ENCODE measurements around the gene KRT86. TPM values are rescaled to one million over a fixed set of nuclear protein-coding genes. Genes with fewer than 3 reads are reported as not detected.
A peak's percentile ranks its signal among the peaks of the same experiment; 100 is the strongest.

KRT86 gene
- total RNA-seq, 1 donor from 2014 or later = 0.16 TPM

DNA sequence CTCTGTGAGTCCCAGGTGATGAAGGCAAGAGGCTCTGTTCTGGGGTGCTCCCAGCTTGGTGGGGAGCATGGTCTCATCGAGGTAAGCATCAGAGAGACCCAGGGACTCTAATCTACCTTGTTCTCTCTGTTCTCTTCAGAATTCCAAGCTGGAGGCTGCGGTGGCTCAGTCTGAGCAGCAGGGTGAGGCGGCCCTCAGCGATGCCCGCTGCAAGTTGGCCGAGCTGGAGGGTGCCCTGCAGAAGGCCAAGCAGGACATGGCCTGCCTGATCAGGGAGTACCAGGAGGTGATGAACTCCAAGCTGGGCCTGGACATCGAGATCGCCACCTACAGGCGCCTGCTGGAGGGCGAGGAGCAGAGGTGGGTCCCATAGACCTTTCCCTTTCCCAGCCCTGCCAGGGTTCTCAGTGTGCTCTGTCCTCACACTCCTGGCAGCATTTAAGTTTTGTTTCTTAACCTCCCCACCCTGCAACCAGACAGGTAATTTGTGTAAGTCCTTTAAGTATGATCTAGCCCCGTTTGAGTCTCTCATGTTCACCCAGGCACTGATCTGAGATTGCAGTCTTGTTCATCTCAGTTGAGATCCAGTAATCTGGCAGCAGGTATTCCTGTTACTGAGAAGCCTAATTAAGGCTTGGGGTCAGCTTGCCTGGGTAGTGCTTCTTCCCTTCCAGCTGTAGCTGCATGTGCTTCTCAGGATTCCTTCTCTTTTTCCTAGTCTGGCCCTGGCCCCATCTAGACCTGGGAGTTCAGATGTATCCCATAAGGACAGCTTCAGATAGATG lies 31.7 kb downstream of the KRT86 start:
- Mint-ChIP-seq H3K4me1 (peaks cover 10% of the 10 kb centered on the region), H3K36me3 (no peaks in the 10 kb centered on the region), H3K27me3 (ENCODE audit: low read depth) (peaks cover 68% of the 10 kb centered on the region), H3K4me3 (no peak overlapping the region), H3K9me3 (no peaks in the 10 kb centered on the region), H3K27ac (no peak overlapping the region)
- peak in 1 of 2 experiments; percentile 4 for DNase-seq (ENCODE audit: low spot score in 2 of 2, unreplicated experiment in 2 of 2)
- TF ChIP-seq, protein P1, sequence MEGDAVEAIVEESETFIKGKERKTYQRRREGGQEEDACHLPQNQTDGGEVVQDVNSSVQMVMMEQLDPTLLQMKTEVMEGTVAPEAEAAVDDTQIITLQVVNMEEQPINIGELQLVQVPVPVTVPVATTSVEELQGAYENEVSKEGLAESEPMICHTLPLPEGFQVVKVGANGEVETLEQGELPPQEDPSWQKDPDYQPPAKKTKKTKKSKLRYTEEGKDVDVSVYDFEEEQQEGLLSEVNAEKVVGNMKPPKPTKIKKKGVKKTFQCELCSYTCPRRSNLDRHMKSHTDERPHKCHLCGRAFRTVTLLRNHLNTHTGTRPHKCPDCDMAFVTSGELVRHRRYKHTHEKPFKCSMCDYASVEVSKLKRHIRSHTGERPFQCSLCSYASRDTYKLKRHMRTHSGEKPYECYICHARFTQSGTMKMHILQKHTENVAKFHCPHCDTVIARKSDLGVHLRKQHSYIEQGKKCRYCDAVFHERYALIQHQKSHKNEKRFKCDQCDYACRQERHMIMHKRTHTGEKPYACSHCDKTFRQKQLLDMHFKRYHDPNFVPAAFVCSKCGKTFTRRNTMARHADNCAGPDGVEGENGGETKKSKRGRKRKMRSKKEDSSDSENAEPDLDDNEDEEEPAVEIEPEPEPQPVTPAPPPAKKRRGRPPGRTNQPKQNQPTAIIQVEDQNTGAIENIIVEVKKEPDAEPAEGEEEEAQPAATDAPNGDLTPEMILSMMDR (IDR thresholded peaks at IDR 0.05; ENCODE audit: unreplicated experiment) = no peak

- no peak for DNase-seq (ENCODE audit: low spot score in 2 of 2, unreplicated experiment in 2 of 2)
- TF ChIP-seq, protein P1 (IDR thresholded peaks at IDR 0.05; ENCODE audit: unreplicated experiment) = no peak
- H3K36me3 Mint-ChIP-seq = no peaks in the 10 kb centered on the region
- H3K4me3 Mint-ChIP-seq = no peak overlapping the region
- peaks cover 10% of the 10 kb centered on the region for H3K4me1 Mint-ChIP-seq
- no peak overlapping the region for H3K27ac Mint-ChIP-seq
- peaks cover 71% of the 10 kb centered on the region for H3K27me3 Mint-ChIP-seq (ENCODE audit: low read depth)
- H3K9me3 Mint-ChIP-seq = no peaks in the 10 kb centered on the region
Observed at GRCh38 chr12:52306731-52307130, 32.3 kb downstream of the KRT86 start.

DNA sequence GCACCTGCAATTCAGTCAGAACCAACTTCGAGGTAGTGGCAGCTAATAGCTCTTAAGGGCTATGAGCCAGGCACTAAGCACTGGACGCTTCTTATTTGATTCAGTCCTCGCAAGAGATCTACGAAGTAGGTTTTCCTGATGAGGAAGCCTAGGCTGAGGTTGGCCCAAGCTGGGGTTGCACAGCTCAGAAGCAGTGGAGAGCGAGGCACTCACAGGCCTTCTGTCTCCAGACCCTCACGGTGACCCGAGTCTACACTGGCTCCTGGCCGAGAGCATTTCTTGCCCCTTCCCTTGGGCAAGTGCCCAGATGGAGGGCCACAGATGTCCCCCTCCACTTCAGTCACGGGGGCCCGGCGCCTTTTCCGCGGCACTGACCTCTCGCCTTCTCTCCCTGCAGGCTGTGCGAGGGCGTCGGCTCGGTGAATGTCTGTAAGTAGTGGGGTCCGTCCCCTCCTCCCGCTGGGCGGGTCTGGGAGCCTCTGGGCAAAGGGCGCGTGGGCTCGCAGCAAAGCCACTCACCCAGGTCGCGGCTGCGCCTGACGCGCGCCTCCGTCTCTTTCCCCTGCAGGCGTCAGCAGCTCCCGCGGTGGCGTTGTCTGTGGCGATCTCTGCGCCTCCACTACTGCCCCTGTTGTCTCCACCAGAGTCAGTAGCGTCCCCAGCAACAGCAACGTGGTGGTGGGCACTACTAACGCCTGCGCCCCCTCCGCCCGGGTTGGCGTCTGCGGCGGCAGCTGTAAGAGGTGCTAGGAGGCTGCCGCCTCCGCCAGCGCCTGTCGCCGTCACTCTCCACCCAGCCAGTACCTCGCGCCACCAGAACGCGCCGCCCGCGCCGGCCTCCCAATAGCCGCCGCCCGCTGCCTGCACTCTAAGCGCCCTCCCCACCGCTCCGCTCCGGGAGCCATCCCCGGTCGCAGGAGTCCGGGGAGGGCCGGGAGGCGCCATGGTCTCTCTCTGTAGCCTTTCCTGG lies 33.7 kb downstream of the KRT86 start:
- Mint-ChIP-seq H3K36me3 (no peaks in the 10 kb centered on the region), H3K27ac (peak overlapping the region; percentile 24), H3K4me1 (peaks cover 10% of the 10 kb centered on the region), H3K27me3 (ENCODE audit: low read depth) (peaks cover 84% of the 10 kb centered on the region), H3K4me3 (peak overlapping the region; percentile 68), H3K9me3 (no peaks in the 10 kb centered on the region)
- DNase-seq (ENCODE audit: low spot score in 2 of 2, unreplicated experiment in 2 of 2) = peak; percentile 58 to 80
- TF ChIP-seq, protein P1 (IDR thresholded peaks at IDR 0.05; ENCODE audit: unreplicated experiment) = peak; percentile 19

DNA sequence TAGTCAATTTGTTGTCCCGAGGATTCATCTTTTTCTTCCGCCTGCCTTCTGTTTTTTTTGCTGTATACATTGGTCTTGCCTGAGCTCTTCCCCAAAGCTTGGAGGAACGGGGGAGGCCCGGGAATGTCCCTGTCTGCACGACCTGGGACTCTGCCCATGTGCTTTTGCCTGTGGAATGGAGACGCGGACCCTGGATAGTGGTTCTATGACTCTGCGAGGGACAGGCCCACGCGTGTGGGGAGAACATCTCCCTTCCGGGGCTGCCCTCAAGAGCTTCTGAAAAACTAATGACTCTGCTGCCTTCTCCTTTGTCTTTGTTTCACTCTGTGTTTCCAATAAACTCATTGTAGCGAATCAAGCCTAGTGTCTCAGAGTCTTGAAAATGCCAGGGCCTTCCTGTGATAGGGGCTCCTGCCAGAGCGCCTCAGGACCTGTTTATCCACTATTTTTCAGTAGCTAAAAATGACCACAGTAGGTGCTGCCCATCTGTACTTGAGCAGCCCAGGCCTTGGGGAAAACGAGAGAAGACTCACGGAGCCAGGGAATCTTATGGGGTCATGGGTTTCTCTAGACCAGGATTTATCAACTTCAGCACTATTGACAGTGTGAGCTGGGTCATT lies 34.5 kb downstream of the KRT86 start:
- TF ChIP-seq, protein P1 (IDR thresholded peaks at IDR 0.05; ENCODE audit: unreplicated experiment) = no peak
- peak overlapping the region; percentile 68 for H3K4me3 Mint-ChIP-seq
- no peaks in the 10 kb centered on the region for H3K36me3 Mint-ChIP-seq
- peak overlapping the region; percentile 24 for H3K27ac Mint-ChIP-seq
- DNase-seq (ENCODE audit: low spot score in 2 of 2, unreplicated experiment in 2 of 2) = no peak
- no peaks in the 10 kb centered on the region for H3K9me3 Mint-ChIP-seq
- H3K27me3 Mint-ChIP-seq (ENCODE audit: low read depth) = peaks cover 92% of the 10 kb centered on the region
- peaks cover 10% of the 10 kb centered on the region for H3K4me1 Mint-ChIP-seq

GRCh38 chr12:52310622-52311284 lies 36.3 kb downstream of the KRT86 start:
- TF ChIP-seq, protein P1 (IDR thresholded peaks at IDR 0.05; ENCODE audit: unreplicated experiment) = no peak
- Mint-ChIP-seq H3K9me3 (no peaks in the 10 kb centered on the region), H3K36me3 (no peaks in the 10 kb centered on the region), H3K4me1 (peaks cover 10% of the 10 kb centered on the region), H3K4me3 (no peak overlapping the region), H3K27me3 (ENCODE audit: low read depth) (peaks cover 82% of the 10 kb centered on the region), H3K27ac (no peak overlapping the region)
- no peak for DNase-seq (ENCODE audit: low spot score in 2 of 2, unreplicated experiment in 2 of 2)

Data from mesothelial cell of epicardium (in vitro differentiated cells).